Measurements from ENCODE around the gene ZNF280D. TPM values are rescaled to one million over a fixed set of nuclear protein-coding genes. Genes with fewer than 3 reads are reported as not detected.

The ZNF280D gene
- polyA plus RNA-seq, 10 donors, result 27.3 to 56.3 (median 37.6) TPM

DNA sequence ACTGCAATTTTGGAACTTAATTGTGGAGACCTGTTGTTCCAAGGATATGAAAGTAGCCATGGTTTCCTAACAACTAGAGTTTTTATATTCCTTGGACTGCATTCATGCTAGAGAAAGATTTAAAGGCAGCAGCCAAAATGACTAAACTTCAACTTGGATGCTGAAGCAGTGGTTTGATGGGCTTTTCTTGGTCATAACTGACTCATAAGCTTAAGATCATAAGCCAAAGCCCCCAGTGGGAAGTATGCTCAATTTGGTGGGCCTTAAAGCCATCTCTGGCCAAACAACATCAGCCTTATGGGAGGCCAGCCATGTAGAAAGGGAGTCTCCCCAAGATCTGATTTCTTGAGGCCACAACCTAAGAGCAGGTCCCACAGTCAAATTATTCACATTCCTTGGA lies 80.2 kb downstream of the ZNF280D start:
- peak; percentile 16 to 62 (median 48) for DNase-seq

DNA sequence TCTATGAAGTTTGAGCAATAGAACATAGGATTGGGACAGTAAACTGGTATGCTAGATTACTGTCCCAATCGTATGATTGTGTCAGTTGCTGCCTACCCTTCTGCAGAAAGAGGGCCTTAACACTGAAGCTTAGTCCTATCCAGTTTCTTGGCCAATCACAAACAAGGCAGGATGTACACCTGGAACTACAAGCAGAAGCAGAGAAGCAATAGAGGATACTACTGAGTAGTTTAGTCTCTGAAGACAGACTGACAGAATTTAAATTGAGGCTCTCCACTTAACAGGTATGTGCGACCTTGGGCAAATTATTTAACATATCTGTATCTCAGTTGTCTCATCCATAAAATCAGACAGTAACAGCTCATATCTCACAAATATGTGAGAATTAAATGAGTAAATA lies 85.0 kb downstream of the ZNF280D start:
- no peak for DNase-seq

DNA sequence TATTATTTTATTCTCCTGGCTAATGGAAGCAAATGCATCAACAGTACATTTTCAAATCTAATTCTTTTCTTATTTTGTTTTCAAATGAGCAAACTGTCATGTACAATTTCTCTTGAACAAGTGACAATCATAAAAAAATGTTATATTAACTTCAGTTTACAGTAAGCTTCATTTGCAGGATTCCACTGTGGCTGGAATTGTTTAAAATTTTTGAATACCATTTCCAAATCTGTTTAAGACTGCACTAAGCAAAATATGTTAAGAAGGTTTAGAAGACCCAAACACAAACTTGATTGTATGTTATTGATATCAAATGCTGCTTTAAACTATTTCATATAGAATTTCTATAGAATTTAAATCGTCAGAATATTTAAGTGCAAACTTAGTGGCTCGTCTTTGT lies 92.8 kb downstream of the ZNF280D start:
- no peak for DNase-seq

DNA sequence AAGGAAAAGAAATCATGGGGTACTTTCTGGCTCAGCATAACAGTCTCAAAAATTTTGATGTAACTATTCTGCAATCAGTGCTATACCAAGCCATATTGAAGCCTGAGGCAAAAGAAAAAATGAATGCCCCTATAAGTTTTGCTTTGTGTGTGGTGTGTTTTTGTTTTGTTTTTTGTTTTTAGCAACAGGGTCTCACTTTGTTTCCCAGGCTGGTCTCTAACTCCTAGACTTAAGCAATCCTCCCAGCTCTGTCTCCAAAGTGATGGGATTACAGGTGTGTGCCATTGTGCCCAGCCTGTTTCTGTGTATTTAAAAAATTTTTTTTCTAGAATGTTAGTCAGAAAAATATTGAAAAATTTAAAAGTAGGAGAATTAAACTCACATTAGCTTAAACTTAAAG lies 93.2 kb downstream of the ZNF280D start:
- no peak for DNase-seq

DNA sequence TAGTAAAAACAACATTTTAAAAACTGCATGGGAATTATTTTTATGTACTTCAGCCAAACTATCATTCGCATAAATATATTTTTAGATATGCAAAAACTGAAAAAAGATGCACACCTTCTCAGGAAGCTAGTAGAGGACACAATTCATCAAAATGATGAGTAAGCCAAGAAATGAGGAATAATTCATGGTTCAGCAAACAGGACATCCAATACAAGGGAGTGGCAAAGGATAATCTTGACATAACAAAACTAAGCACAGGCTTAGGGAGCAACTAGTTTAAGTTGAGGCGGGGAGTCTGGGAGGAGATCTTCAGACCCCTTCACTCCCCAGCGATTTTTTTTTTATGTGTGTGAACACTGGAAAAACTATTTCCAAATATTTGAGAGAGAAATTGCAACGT lies 93.7 kb downstream of the ZNF280D start:
- DNase-seq, result no peak

DNA sequence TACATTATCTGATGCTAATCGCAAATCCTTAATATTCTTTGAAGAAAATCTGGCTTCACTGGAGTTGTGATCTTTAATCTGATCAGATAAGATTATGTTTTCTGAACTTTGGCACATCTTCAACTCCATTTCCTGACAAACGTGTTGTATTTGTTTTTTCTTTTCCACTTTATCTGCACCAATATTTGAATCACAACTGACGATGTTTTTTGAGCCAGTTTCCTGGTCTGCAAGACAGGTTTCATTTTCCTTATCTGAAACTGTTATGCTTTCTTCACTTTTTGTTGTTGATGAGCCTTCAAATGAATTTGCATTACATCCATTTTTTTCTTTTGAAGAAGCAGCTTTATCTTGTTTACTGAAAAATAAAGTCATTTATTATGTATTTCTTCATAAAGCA lies 101.5 kb downstream of the ZNF280D start:
- no peak for DNase-seq

DNA sequence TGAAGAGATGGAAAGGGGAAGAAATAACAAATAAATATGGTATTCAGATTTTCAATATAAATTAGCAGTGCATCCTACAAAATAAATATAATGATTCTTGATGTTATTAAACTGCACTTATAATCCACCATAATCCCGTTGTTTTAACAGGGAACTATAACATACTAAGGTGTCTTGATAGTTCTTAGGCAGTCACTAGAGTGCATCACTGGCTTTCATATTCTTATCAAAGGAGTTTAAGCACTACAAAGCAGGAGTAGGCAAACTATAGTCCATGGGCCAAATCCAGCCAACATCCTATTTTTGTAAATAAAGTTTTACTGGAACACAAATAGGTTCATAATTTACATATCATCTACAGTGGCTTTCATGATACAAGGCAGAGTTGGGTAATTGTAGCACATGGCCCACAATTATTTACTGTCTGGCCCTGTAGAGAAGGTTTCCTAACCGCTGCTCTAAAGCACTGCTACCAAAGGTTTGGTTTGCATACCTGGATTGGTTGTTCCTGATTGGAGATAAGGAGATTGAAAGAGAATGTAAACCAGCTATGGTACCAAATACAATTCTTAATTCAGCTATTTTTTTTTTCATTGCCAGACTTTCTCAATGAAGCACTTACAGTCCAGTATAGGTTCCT lies 104.3 kb downstream of the ZNF280D start:
- DNase-seq, result no peak

DNA sequence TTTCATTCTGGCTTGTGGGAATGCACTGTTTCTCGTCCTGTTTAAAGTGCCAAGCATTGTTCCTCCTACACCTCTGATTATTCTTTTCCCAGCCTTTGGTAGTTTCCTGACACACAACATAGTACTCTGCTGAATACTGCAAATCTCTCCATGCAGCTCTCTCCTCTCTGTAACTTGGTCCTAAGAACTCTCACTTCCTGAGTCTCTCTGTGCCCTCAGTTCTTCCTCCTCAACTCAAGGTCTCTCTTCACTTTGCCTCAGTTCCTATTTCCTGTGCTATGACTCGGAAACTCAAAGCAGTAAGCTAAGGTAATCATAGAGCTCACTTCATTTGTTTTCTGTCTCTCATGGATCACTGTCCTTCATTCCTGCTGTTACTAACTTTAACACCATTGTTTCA lies 113.4 kb downstream of the ZNF280D start:
- DNase-seq, result peak in 1 of 3 donors; percentile 11

DNA sequence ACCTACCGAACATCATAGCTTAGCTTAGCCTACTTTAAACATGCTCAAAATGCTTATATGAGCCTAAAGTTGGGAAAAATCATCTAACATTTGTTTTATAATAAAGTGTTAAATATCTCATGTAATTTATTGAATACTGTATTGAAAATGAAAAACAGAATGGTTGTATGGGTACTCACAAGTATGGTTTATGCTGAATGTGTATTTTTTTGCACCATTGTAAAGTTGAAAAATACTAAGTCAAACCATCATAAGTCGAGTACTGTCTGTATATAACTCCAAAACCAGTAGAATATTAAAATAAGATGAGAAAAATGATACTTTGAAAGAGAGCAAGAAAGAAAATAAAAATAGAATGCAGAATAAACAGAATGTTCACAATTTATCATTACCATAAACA lies 115.7 kb downstream of the ZNF280D start:
- no peak for DNase-seq

DNA sequence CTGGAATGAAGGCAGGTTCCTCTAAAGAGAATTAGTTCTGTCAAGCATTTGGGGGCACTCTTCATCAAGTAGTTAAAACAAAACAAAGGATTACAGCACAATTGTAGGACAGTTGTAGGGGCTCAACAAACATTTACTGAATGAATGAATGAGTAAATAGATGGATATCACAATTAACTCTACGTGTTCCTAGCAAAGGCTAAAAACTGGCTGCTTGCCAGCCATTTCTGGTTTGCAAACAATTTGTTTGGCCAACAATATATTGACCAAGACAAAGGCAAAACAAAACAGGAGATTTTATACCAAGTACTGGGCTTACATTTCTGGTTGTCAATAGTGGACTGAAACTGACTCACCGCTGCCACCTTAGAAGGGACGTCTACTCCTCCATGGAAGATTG lies 116.8 kb downstream of the ZNF280D start:
- no peak for DNase-seq

DNA sequence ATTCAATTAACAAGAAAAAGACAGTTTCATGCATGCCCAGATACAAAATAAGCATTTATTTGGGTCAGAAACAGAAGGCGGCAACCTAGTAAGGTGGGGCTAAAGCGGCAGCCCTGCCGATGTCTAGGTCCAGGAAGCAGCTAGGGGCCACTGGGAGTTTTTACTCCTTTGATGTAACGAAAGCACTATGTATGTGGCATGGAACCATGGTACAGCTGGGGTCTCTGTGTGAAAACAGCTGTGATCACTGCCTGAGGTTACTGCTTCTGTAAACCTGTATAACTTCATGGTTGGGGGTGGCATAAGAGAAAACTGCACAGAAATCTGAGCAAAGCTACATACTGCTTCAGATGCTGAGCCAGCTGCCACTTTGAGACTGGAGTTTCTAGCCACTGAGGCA lies 119.5 kb downstream of the ZNF280D start:
- no peak for DNase-seq

DNA sequence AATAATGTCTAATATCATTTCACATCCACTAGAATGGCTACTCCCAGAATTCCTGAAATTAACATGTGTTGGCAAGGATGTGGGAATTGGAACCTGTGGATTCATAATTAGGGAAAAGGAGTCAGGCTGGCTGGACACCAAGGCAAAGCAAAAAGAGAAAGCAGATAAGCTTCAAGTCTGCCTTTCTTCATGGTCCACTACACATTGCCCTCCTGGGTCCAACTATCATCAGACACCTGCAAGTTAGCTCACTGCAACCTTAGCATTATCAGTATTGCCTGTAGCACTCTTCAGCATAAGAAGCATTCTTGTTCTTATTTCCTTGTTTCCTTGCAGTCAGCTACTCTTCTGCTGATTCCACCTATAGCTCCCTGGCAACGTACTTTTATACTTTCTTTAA lies 124.3 kb downstream of the ZNF280D start:
- no peak for DNase-seq

DNA sequence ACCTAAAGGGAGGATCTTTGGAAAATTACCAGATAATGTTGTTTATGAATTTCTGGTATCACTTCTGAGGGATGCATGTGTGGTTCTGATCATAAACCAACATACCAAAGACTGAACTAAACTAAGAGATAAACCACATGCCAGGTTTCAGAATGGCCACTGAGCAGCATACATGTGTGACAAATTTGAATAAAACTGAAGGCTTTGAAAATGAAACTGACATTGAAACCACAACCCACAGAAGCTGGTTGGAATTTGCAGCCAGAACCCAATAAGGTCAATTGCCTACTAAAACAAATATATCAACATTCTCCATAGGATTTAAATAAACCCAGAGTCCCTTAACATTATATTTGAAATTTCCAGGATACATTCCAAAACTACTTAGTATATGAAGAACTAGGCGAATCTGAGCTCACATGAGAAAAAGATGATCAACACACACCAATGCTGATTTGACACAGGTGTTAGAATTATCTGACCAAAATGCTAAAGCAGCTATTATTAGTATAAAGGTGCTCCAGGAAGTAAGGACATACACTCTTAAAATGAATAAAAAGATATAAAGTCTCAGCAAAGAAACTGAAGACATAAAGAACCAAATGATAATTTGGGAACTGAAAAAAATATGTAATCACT lies 125.0 kb downstream of the ZNF280D start:
- DNase-seq, result no peak

DNA sequence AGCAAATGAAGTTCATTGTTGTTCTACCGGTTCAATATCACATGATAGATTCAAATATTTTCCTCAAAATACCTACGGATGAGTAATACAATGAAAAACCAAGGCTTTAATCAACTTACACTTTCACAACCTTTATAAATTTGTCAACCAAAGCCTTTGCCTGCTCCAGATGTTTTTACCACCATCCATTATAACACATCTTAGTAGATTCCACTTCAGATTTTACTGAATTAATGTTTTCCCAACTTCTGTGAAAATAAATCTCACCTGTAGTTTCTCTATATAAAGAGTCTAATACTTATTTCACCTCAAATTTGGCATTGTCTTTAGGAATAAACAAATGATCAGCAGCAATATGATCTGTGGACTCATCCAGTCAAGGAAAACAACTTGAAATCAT lies 131.1 kb downstream of the ZNF280D start:
- no peak for DNase-seq

DNA sequence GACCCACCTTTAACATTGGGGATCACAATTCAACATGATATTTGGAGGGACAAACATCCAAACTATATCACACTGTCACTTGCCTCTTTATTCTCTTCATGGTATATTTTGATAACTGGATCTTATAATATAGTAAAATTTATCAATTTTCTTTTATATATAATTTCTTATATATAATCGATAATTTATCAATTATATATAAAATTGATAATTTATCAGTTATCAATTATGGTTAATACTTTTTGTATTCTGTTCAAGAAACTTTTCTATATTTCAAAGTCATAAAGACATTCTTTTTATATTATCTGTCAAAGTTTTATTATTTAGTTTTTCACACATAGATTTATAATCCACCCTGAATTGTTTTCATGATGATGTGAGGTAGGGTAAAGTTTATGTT lies 132.9 kb downstream of the ZNF280D start:
- DNase-seq, result no peak

DNA sequence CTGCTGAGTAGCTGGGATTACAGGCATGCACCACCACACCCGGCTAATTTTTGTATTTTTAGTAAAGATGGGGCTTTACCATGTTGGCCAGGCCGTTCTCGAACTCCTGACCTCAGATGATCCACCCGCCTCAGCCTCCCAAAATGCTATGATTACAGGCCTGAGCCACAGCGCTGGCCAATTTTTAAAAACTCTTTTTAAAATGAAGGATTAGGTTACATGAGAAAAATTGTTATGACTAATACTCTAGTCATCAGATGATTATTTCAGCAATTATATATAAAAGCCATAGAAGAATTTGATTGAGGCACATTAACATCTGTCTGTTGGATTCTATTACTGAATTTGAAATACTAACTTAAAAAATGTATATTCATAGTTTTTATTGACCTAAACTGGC lies 134.3 kb downstream of the ZNF280D start:
- peak in 1 of 3 donors; percentile 7 for DNase-seq

DNA sequence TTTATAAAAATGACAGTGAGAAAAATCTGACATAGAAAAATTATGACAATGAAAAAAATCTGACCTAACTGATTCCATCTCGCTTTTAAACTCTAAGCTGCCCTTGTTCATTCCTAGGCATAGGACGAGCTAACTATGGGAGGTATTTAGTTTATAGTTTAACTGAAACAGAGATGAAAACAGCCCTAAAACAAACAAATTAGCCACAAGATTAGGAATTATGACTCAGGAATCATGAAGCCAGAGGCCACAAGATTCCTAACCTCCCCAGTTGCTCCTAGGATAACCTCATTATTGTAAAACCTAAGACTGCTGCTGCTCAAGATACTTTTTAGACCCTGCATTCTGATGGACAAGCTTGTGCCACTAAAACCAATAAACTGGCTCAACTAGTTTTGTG lies 145.6 kb downstream of the ZNF280D start:
- DNase-seq, result no peak

DNA sequence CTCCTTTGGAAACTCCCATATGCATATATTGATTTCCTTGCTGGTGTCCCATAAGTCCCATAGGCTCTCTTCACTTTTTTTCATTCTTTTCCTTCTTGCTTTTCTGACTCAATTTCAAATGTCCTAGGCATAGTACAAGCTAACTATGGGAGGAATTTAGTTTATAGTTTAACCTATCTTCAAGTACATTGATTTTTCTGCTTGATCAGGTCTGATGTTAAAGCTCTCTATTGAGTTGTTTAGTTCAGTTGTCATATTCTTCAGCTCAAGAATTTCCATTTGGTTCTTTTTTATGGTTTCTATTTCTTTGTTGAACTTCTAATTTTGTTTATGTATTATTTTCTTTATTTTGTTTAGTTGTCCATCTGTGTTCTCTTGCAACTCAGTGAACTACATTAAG lies 147.1 kb downstream of the ZNF280D start:
- no peak for DNase-seq

DNA sequence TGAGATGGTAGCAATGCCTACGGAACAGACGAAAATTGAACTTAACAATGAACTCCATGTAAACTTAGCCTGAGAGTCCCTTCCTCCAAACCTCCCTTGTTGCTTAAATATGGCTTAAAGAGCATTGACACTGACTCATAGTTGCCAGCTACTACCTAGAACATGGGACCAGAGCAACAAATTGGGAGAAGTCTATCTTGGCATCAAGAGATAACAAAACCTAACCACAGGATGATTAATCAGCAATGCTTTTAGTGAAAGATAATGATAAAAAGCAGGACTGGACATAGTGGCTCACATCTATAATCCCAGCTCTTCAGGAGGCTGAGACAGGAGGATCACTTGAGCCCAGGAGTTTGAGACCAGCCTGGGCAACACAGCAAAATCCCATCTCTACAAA lies 150.5 kb downstream of the ZNF280D start:
- DNase-seq, result no peak

Other genes with a start within 250 kb of the ZNF280D start
- gene TCF12, start 185.1 kb upstream of the ZNF280D start, polyA plus RNA-seq (ENCODE audit: insufficient read length in 10 of 10), result 100 to 1,000 TPM in 9 of 10 donors, 10 to 100 TPM in 1; 90.4 to 162 (median 125) TPM

All from muscle of back (tissue), 11 donors.